ENCODE measurements around the gene KLHL30. TPM values are rescaled to one million over a fixed set of nuclear protein-coding genes. Genes with fewer than 3 reads are reported as not detected.

Gene KLHL30
- total RNA-seq, 1 donor from 2014 or later = not detected

DNA sequence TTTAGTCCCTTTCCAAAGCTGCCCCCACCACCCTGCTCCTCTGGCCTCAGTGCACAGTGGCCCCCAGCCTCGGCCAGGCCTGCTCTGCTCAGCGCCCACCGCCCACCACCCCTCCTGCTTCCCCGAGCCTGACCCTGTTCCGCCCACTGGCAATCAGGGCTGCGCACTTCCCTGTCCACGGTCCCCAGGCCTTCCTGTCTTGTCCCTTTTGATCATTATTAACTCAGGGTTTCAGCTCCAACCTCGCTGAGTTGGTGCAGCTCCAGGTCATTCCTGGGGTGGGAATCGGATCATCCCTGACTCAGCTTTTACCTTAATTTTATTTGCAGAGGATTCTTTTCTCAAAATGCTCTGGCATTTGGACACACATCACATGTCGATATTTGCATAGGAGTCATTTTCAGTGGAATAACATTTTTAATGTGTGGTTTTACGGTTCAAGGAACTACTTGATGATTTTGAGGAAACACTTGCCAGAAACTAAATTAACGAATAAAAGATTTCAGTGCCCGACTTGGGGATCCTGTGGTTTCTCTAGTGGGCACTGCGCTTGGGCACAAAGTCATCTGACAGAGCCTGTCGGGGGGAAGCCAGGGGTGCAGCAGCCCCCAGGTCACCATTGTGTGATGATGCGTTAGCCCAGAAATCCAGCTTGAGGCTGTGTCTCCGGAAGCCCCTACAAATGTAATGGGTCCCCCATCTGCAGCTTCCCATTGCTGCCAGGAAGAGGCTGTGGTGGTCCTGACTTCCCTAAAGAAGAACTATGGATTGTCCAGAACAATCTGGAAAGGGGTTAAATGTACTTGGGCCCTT, 39.4 kb upstream of the KLHL30 start:
- peaks cover 2% of the 10 kb centered on the region for H3K27me3 Mint-ChIP-seq (ENCODE audit: insufficient read depth)
- H3K4me3 Mint-ChIP-seq = no peak overlapping the region
- DNase-seq (ENCODE audit: low spot score) = no peak
- H3K4me1 Mint-ChIP-seq (ENCODE audit: low read depth) = no peaks in the 10 kb centered on the region
- H3K36me3 Mint-ChIP-seq (ENCODE audit: low read depth) = peaks cover 13% of the 10 kb centered on the region
- intact Hi-C loops (cut with micrococcal nuclease) = no loop called here
- H3K9me3 Mint-ChIP-seq = no peaks in the 10 kb centered on the region
- H3K27ac Mint-ChIP-seq = peak overlapping the region; percentile 86

GRCh38 chr2:238099714-238100048, 38.8 kb upstream of the KLHL30 start:
- Mint-ChIP-seq H3K4me1 (ENCODE audit: low read depth) (no peaks in the 10 kb centered on the region), H3K27ac (no peak overlapping the region), H3K9me3 (no peaks in the 10 kb centered on the region), H3K36me3 (ENCODE audit: low read depth) (peaks cover 13% of the 10 kb centered on the region), H3K27me3 (ENCODE audit: insufficient read depth) (peaks cover 2% of the 10 kb centered on the region), H3K4me3 (no peak overlapping the region)
- intact Hi-C loops (cut with micrococcal nuclease) = no loop called here
- DNase-seq (ENCODE audit: low spot score) = no peak

DNA sequence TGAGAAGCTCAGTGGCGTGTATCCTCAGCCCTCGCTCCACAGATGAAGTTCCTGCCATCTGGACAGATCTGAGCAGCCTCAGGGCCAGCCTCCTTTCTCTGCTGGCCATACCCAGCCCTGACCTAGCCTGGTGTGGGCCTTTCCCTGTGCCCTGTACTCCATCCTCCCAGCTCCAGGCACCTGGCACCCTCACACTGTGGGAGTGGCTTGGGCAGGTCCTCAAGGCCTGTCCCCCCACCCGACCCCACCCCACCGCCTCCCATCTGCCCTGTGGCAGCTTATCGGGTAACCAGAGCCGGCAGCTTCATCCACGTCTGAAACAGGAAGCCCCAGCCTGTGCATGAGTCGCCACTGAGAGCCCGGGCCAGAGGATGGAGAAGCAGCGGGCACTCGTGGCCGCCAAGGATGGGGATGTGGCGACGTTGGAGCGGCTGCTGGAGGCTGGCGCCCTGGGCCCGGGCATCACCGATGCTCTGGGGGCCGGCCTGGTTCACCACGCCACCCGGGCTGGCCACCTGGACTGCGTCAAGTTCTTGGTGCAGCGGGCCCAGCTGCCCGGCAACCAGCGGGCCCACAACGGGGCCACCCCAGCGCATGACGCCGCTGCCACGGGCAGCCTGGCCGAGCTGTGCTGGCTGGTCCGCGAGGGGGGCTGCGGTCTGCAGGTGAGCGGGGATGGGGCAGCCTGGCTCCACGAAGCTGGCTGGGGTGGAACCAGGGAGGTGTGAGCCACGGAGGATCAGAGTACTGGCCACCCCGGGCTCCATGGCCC, 38.2 kb upstream of the KLHL30 start, which contains the start of gene ESPNL:
Gene ESPNL, plus strand, starts transcription at position 292 of the 772 bp plus-strand sequence. Its CDS starts 80 bp downstream, at position 372.
- Mint-ChIP-seq H3K4me3 (no peak within 1 kb of the TSS), H3K4me1 (ENCODE audit: low read depth) (no peaks in the 10 kb centered on the region), H3K27ac (peak within 1 kb of the TSS; percentile 86), H3K36me3 (ENCODE audit: low read depth) (peaks cover 10% of the 10 kb centered on the region), H3K27me3 (ENCODE audit: insufficient read depth) (peaks cover 2% of the 10 kb centered on the region), H3K9me3 (no peaks in the 10 kb centered on the region)
- no peak for DNase-seq (ENCODE audit: low spot score)
- intact Hi-C loops (cut with micrococcal nuclease) = no loop called here

DNA sequence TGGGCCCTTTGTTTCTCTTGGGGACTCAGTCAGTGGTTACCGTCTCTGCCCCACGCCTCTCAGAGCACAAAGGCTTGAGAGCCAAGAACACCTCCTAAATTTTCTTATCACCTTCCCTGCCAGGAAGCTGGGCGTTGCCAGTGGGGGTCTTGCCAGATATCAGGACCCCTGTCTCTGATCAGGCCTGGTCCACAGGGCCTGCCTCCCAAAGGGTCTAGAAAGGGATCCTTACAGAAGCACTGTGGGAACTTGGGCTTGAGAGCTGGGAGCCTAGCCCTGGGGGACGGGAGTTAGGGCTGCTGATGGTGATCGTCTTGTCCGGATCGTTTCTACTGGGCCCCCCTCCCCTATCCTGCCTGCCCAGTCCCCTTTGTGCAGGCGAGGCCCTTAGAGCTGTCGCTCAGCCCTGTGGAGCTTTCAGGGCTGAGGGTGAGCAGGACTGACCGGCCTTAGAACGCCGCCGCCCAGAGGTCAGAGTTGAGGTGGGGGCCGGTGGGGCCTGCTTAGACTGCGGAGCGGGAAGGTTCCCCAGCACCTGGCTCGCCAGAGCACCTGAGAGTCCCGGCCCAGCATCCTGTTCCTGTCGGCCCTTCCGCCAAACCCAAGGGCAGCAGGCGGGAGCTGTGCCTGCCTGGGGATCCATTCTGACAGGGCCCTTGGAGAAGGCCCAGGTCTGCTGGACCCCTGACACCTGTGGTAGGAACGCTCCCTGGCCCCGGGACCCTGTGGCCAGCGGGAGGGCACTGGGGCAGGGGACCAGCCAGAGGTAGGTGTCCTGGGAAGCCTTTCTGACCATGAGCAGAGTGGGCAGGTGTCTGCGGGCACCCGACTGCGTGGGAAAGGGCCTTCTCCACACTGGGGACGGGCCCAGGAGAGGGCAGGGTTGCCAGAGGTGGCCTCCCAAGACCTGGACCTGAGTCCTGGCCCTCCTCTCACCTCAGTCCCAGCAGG, 37.4 kb upstream of the KLHL30 start:
- peaks cover 2% of the 10 kb centered on the region for H3K27me3 Mint-ChIP-seq (ENCODE audit: insufficient read depth)
- no peak overlapping the region for H3K27ac Mint-ChIP-seq
- no peak for DNase-seq (ENCODE audit: low spot score)
- H3K4me1 Mint-ChIP-seq (ENCODE audit: low read depth) = no peaks in the 10 kb centered on the region
- no peak overlapping the region for H3K4me3 Mint-ChIP-seq
- intact Hi-C loops (cut with micrococcal nuclease) = no loop called here
- no peaks in the 10 kb centered on the region for H3K9me3 Mint-ChIP-seq
- peaks cover 7% of the 10 kb centered on the region for H3K36me3 Mint-ChIP-seq (ENCODE audit: low read depth)

DNA sequence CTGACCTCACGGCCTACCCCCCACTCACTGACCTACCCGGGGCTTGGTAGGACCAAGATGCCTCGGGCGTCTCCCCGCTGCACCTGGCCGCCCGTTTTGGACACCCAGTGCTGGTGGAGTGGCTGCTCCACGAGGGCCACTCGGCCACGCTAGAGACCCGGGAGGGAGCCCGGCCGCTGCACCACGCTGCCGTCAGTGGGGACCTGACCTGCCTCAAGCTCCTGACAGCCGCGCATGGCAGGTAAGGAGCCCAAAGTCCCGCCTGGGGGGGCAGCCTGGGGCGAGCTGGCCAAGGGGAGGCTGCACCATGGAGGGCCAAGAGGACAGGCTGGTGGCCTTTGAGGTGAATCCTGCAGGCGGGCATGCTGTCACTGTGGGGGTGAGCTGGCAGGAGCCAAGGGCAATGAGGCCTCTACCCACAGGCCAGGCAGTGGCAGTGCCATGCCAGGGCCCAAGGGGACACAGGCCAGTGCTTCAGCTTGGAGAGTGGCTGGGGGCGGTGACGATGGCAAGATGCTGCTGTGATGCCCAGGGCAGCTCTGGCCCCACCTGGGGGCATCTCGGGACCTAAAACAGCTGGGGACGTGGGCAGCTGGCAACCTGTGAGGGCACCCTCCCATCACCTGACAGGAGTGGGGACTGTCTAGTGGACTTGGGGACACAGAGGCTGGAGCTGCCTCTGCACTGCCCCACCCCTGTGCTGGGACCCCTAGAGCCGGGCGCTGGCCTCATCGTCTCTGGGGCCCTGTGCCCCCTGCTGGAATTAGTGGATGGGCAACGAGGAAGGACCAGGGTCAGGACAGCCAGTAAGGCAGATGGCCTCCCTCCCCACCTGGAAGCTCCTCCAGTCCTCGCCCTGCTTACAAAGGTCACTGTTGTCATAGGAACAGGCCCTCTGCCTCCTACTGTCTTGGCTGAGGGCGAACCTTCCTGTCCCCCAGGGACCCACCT, 36.3 kb upstream of the KLHL30 start:
- DNase-seq (ENCODE audit: low spot score) = no peak
- intact Hi-C loops (cut with micrococcal nuclease) = no loop called here
- H3K27me3 Mint-ChIP-seq (ENCODE audit: insufficient read depth) = peaks cover 2% of the 10 kb centered on the region
- H3K4me3 Mint-ChIP-seq = no peak overlapping the region
- H3K36me3 Mint-ChIP-seq (ENCODE audit: low read depth) = peaks cover 4% of the 10 kb centered on the region
- no peaks in the 10 kb centered on the region for H3K9me3 Mint-ChIP-seq
- H3K4me1 Mint-ChIP-seq (ENCODE audit: low read depth) = no peaks in the 10 kb centered on the region
- H3K27ac Mint-ChIP-seq = no peak overlapping the region

- Mint-ChIP-seq H3K27ac (no peak overlapping the region), H3K36me3 (ENCODE audit: low read depth) (peaks cover 4% of the 10 kb centered on the region), H3K9me3 (no peaks in the 10 kb centered on the region), H3K4me1 (ENCODE audit: low read depth) (no peaks in the 10 kb centered on the region), H3K27me3 (ENCODE audit: insufficient read depth) (peaks cover 2% of the 10 kb centered on the region), H3K4me3 (no peak overlapping the region)
- intact Hi-C loops (cut with micrococcal nuclease) = no loop called here
- DNase-seq (ENCODE audit: low spot score) = no peak
These were observed 35.6 kb upstream of the KLHL30 start for GRCh38 chr2:238102865-238103264.

DNA sequence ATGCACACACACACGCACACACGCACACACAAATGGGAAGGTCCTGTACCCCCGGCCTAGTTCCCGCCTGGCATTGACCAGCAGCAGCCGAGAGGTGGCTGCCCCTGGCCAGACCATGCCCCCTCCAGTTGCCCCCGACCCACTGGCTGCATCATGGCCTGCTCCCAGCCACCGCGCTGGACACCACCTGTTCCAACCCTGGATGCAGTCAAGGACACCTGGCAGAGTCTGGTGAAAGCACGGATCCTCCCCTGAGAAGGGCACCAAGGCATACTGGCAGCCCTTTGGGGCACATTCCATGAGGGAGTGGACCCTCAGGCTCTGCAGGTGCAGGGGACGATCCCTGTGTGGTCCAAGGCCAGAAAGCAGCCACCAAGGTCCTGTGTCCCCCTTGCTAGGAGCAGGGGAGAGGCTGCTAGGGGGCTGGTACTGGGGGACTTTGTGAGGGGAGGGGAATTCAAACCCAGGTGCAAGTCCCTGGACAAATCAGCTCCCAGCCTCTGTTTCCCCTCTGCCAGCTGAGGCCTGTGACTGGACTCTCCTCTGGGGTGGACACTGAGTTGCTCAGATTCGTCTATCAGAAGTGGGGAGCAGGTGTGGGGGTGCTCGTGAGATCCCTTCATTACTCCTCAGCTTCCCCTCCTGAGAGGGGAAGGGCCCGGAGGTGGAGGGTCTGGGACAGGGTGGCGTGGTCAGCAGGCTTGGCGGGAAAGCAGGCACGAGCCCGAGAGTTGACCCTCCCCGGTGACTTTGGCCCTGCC, 34.8 kb upstream of the KLHL30 start:
- H3K27me3 Mint-ChIP-seq (ENCODE audit: insufficient read depth) = peaks cover 2% of the 10 kb centered on the region
- H3K9me3 Mint-ChIP-seq = no peaks in the 10 kb centered on the region
- H3K4me3 Mint-ChIP-seq = no peak overlapping the region
- DNase-seq (ENCODE audit: low spot score) = no peak
- H3K36me3 Mint-ChIP-seq (ENCODE audit: low read depth) = peaks cover 3% of the 10 kb centered on the region
- peaks cover 4% of the 10 kb centered on the region for H3K4me1 Mint-ChIP-seq (ENCODE audit: low read depth)
- intact Hi-C loops (cut with micrococcal nuclease) = no loop called here
- no peak overlapping the region for H3K27ac Mint-ChIP-seq

- H3K4me1 Mint-ChIP-seq (ENCODE audit: low read depth) = peaks cover 6% of the 10 kb centered on the region
- no peaks in the 10 kb centered on the region for H3K36me3 Mint-ChIP-seq (ENCODE audit: low read depth)
- H3K4me3 Mint-ChIP-seq = no peak overlapping the region
- H3K9me3 Mint-ChIP-seq = no peaks in the 10 kb centered on the region
- H3K27me3 Mint-ChIP-seq (ENCODE audit: insufficient read depth) = no peaks in the 10 kb centered on the region
- intact Hi-C loops (cut with micrococcal nuclease) = no loop called here
- H3K27ac Mint-ChIP-seq = no peak overlapping the region
- no peak for DNase-seq (ENCODE audit: low spot score)
These were observed 34.2 kb upstream of the KLHL30 start for GRCh38 chr2:238104226-238104690.

GRCh38 chr2:238104691-238105371, 33.6 kb upstream of the KLHL30 start:
- Mint-ChIP-seq H3K9me3 (no peaks in the 10 kb centered on the region), H3K27me3 (ENCODE audit: insufficient read depth) (no peaks in the 10 kb centered on the region), H3K4me3 (no peak overlapping the region), H3K27ac (no peak overlapping the region), H3K36me3 (ENCODE audit: low read depth) (no peaks in the 10 kb centered on the region), H3K4me1 (ENCODE audit: low read depth) (peaks cover 6% of the 10 kb centered on the region)
- no peak for DNase-seq (ENCODE audit: low spot score)
- intact Hi-C loops (cut with micrococcal nuclease) = loop anchor here (5.0 kb wide), 1 partner anchor 248 kb away; the partner anchor contains the start of gene RAMP1

DNA sequence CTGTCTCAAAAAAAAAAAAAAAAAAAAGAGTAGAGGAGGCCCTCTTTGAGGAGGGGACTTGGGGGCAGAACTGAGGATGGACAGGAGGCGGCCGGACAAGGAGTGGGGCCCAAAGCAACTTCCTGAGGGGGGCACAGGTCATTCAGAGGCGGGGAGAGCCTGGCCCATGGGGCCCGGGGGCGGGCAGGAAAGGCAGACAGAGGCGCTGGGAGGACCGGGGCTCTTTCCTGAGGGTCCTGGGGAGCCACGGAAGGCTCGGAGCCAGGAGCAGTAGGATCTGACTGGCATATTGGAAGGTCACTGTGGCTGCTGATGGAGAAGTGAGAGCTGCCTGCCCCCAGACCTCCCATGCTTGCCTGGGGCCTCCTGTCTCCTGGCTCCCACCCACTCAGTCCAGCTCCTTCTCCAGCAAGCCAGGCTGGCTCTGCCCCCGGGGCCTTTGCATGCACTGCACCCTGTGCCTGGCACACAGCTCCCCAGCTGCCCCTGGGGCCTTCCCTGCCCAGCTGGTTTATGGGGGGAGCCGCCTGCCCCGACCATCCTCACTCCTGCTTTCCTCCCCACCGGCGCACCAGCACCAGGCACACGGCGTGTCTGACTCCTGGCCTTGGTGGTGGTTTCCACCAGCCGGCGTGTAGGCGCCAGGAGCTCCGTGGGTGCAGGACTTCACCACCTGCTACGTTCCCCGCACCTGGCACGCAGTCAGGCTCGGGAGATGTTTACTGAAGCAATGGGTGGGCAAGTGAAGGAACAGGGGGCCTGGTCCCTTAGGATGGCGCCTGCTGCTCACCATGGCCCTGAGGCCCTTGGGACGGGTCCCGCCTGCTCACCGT, 32.7 kb upstream of the KLHL30 start:
- no peak for DNase-seq (ENCODE audit: low spot score)
- no peaks in the 10 kb centered on the region for H3K9me3 Mint-ChIP-seq
- intact Hi-C loops (cut with micrococcal nuclease) = loop anchor here (5.0 kb wide), 1 partner anchor 248 kb away; the partner anchor contains the start of gene RAMP1
- peaks cover 6% of the 10 kb centered on the region for H3K4me1 Mint-ChIP-seq (ENCODE audit: low read depth)
- H3K36me3 Mint-ChIP-seq (ENCODE audit: low read depth) = no peaks in the 10 kb centered on the region
- H3K27me3 Mint-ChIP-seq (ENCODE audit: insufficient read depth) = no peaks in the 10 kb centered on the region
- H3K27ac Mint-ChIP-seq = no peak overlapping the region
- H3K4me3 Mint-ChIP-seq = no peak overlapping the region
